CD4-positive, alpha-beta T cell treated with Interleukin-6 for 4 hours (primary cell): ENCODE results near the gene GREB1.

ENCODE experiments used
- DNase-seq: peaks from one replicate; pipeline ENCODE4 v3.0.0-alpha.2; 2020; ENCODE audit warnings: mixed read lengths

Gene GREB1

DNA sequence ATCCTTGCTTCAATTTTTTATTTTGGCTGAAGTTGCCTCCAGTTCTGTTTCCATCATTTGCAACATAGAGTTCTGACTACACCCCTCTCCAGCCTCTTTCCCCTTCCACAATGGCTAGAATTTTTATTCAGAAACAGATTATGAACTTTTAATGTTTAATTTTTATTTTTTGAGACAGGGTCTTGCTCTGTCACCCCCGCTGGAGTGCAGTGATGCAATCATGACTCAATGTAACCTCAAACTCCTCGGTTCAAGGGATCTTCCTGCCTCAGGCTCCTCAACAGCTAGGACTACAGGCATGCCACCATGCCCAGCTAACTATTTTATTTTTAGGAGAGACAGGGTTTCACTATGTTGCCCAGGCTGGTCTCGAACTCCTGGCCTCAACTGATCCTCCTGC, 133.3 kb downstream of the GREB1 start:
- DNase-seq: no peak

- DNase-seq: no peak
Observed at GRCh38 chr2:11667866-11668637, 134.2 kb downstream of the GREB1 start.

DNA sequence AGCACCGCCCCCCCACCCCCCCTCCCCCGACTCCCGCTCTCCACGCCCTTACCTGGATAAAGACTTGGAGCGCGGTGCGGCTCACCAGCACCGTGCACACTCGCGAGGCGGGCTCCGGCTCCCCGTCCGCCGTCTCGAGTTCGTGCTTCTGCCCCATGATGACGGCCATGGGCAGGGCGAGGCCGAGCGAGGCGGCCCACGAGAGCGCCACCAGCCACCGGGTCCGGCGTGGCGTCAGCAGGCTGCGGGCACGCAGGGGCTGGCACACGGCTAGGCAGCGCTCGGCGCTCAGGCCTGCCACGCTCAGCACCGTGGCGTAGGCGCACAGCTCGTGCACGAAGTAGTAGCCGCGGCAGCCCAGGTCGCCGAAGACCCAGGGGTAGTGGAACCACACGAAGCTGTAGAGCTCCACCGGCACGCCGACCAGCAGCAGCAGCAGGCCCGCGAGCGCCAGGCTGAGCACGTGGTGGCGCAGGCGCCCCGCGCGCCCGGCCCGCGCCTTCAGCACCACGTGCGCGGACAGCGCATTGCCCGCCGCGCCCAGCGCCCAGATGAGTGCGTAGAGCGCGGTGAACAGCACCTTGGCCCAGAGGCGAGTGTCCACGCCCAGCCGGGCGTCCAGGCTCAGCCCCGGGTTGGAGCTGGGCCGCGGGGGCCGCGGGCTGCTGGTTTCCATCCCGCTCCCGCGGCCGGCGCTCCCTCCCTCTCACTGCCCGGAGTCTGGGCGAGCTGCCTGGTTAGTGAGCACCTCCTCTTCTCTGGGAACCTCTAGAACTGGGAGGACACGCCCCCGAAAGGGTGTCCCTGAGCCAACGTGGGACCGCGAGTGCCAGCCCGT, 135.8 kb downstream of the GREB1 start, which contains the start of gene NTSR2:
Gene NTSR2 (minus strand): TSS at position 742 of the 838 bp plus-strand sequence. CDS start 66 bp downstream, at position 676.
- DNase-seq: no peak

- DNase-seq: no peak
Observed at GRCh38 chr2:11672407-11672806, 138.6 kb downstream of the GREB1 start.

- DNase-seq: no peak
Observed at GRCh38 chr2:11674983-11675382, 141.1 kb downstream of the GREB1 start.

- no peak for DNase-seq
Observed at GRCh38 chr2:11675423-11676112, 141.7 kb downstream of the GREB1 start.

- no peak for DNase-seq
Observed at GRCh38 chr2:11676640-11677039, 142.8 kb downstream of the GREB1 start.

- DNase-seq: no peak
Observed at GRCh38 chr2:11677136-11678055, 143.6 kb downstream of the GREB1 start.

DNA sequence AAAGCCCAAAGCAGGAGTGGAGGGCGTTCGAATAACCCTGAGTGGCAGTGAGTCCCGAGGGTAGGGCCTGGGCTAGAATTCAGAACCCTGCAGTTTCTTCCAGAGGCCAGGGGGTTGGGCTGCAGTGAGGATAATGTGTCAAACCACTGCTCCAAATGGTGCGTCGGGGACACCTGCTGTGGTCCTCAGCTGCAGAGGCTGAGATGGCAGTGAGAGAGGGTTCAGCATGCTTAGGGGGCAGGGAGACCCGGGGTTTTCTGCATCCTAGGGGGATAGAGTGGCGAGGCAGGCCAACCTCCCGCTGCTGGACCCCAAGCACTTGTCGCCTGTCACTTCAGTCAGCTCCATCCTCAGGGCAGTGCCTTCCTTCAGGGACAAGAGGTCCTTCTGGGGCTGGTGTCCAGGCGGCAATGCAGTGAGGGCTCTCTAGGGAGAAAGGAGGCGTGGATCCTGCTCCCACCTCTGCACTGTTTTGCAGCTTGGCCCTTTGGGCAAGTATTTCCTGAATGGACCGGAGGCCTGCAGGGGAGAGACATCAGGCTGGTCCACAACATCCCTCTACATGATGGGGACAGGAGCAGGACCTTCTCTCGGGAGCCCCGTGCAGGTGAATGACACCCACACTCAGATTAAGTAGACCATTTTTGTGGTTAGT, 144.6 kb downstream of the GREB1 start:
- no peak for DNase-seq

DNA sequence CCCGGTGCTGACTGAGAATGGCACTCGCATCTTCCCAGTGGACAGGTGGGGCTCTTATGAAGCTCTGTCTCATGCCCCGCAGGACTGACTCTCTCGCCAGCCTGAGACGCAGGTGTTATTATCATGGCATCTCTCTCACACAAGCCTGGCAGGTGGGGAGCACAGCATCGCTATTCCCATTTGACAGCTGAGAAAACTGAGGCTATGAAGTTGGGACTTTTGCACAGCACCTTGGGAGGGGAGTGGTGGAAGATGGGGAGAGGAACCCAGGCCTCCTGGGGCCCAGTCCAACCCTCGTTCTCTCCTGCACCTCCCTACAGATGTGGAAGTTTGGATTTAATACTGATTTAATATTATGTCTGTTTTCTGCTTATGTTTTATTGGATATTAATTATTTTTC, 145.2 kb downstream of the GREB1 start:
- no peak for DNase-seq

GRCh38 chr2:11679486-11680181, 145.8 kb downstream of the GREB1 start:
- DNase-seq: no peak

DNA sequence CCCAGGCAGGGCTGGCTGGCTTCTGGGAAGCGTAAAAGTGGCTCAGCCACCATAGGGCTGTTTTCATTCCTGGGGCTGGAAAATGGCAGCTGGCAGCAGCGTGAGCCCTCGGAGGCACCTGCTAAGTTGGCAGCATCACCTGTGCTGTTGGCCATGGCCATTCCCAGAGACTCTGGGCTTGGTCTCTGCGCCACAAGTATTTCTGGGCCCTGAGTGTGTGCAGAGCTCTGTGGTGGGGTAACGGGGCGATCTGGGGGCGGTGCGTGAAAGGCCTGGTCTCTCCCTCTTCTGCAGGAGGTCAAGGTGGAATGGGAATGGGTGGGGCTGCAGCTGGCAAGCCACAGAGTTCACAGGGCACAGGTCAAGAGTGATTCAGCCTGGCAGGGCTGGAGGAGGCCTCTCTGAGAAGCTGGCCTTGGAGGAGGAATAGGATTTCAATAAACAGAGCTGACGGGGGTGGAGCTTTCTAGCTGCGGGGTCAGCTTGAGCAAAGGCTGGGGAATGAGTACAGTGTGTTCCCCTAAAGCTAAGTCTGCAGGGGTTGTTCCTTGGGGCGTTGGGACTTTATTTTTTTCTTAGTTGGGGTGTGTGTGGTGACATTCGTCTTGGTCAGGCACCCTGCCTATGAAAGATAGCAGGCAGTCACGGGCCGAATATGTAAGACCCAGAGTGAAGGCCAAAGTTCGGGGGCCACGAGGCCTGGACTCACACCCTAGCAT, 146.5 kb downstream of the GREB1 start:
- no peak for DNase-seq

DNA sequence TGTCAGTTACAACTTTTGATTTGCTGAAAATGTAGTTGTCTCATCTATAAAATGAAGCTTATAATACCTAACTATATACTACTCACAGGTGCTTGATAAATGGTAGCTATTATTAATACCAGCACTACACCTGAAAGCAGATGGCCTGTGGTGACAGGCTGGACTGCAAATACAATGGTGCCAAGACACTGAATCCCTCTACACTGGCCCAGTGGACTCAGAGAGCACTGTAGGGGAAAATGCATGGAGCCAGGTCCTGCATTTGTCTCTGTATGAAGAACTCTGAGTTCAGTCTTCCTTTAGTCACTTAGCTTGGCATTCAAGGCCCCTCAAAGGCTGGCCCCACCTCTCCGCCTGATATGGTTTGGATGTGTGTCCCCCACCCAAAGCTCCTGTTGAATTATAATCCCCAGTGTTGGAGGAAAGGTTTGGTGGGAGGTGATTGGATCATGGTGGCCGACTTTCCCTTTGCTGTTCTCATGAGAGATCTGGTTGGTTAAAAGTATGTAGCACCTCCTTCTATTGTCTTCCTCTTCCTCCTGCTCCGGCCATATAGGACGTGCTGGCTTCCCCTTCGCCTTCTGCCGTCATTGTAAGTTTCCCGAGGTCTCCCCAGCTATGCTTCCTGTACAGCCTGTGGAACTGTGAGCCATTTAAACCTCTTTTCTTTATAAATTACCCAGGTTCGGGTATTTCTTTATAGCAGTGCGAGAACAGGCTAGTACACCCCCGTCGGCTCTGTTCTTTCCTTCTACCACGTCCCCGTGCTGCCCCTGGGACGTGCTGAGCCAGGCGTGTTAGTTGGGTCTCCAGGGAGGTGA, 147.3 kb downstream of the GREB1 start:
- DNase-seq: no peak

DNA sequence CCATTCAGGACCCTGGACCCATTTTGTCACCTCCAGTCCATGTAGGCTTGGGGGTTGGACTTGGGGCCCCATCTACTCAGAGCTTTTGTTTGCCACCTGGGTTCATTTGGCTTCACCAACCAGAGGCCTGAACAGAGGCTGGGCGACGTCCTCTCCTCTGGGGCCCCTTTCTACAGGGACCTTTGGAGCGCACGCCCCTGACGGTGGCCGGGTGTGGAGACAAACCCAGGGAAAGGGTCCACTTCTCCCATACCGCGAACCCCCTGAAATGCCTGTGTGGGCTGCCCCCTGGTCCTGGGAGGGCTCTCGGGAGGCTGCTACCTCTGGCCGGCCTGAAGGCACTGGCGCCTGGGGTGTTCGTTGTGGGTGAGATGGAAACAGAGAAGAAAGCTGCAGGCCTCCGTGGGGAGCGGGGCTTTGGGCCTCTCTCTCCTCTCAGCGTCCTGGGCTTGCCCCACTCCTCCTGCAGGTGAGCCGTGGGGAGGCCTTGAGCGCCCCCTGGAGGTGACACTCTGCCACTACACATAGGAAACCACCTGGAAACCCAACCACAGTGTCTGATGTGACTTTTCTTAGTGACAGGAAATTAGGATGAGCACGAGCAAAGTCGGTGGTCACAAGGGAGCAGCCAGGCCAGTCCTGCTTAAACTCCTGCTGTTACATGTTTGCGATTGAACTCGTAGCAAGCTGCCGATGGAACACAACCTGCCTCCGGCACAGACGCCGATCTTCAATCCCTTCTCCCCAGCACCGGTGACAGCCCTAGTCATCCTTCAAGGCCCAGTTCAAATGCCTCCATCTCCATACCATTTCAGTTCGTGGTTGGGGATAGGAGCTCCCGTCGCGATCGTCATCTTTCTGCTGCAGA, 148.1 kb downstream of the GREB1 start:
- DNase-seq: peak; percentile 54

GRCh38 chr2:11682590-11682915, 148.7 kb downstream of the GREB1 start:
- no peak for DNase-seq

DNA sequence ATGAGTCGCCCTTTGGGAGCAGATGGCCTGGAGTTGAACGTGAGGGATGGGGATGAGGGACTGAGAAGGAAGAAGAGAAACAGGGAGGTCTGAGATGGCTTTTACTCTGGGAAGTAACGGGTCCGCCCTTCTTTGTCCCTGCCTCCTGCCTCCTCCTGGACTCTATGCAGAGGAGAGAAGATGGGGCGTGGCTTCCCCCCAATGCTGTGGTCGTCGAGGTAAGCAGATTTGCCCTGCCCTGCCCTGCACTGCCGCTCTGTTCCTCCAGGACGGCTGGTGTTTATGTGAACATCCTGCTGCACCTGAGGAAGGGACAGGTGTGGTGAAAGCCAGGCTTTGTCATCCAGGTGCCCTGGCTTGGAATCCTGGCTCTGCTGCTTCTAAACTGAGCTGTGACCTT, 149.6 kb downstream of the GREB1 start:
- no peak for DNase-seq

DNA sequence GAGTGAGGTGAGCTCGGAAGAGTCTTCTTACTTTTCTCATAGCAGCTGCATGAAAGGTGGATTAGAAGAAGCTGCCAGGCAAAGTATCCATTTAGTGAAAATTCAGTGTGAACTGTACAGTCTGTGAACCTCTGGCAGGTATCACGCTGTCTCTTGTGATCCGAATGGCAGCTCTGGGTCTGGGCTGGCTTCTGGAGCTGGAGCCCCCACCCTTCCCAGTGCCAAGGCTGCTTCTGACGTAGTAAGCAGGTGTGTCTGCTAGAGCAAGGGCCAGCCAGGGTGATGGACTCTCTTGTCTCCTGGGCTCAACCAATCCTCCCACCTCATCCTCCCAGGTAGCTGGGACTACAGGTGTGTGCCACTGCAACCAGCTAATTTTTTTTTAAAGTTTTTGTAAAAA, 150.1 kb downstream of the GREB1 start:
- DNase-seq: no peak

- DNase-seq: no peak
Observed at GRCh38 chr2:11684894-11685460, 151.1 kb downstream of the GREB1 start.
